Measurements from ENCODE around the gene PCSK1. TPM values are rescaled to one million over a fixed set of nuclear protein-coding genes. Genes with fewer than 3 reads are reported as not detected.

PCSK1 gene
- total RNA-seq, 1 experiment from 2014 or later = 0.41 TPM

GRCh38 chr5:96455789-96456188 is 22.7 kb upstream of the PCSK1 start:
- Histone ChIP-seq H3K4me1 (no peaks in the 10 kb centered on the region), H3K36me3 (ENCODE audit: control insufficient read depth, insufficient read depth, low read length) (no peaks in the 10 kb centered on the region), H3K9me3 (no peaks in the 10 kb centered on the region), H3K4me3 (ENCODE audit: low read depth, low read length) (no peak overlapping the region), H3K27me3 (replicated peaks; ENCODE audit: control insufficient read depth, insufficient read depth, low read length) (no peaks in the 10 kb centered on the region)
- no peak overlapping the region for H3K27ac Mint-ChIP-seq (ENCODE audit: unreplicated experiment)
- CTCF ChIA-PET = no interaction called here
- no peak for TF ChIP-seq CTCF (IDR thresholded peaks at IDR 0.05; ENCODE audit: insufficient read depth in 1 of 2, low read depth in 1 of 2, low read length in 1 of 2, severe bottlenecking in 1 of 2, unreplicated experiment in 1 of 2)
- H3K9me3 Mint-ChIP-seq (ENCODE audit: unreplicated experiment) = no peaks in the 10 kb centered on the region
- no peak for DNase-seq
- POLR2A ChIA-PET = no interaction called here
- H3K36me3 Mint-ChIP-seq (ENCODE audit: insufficient read depth, unreplicated experiment) = no peaks in the 10 kb centered on the region
- no peaks in the 10 kb centered on the region for H3K4me1 Mint-ChIP-seq (ENCODE audit: low read depth, unreplicated experiment)
- intact Hi-C loops (cut with micrococcal nuclease; ENCODE audit: unreplicated experiment) = no loop called here
- no peak overlapping the region for H3K4me3 Mint-ChIP-seq (ENCODE audit: unreplicated experiment)
- BruUV-seq (replicated peaks) = no TSS peak
- H3K27me3 Mint-ChIP-seq (ENCODE audit: insufficient read depth, unreplicated experiment) = peaks cover 7% of the 10 kb centered on the region

DNA sequence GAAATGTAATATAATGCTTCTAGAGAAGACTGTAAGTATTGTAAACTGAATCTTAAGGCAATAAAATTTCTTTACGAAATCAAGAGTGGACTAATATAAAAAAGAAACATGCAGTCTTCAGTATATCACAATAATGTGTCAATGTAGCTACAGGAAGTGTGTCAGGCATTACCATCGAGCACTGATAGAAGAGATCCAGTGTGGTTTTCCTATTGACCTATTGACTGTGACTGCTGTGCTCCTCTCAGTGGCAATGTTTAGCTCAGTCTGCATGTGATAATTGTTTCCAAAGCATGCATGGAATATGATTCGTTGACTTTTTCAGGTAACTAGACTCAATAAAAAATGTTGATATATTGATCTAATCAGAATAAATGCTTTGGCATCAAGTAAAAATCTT is 20.3 kb upstream of the PCSK1 start:
- DNase-seq = no peak
- ChIA-PET CTCF (no interaction called here), POLR2A (no interaction called here)
- Histone ChIP-seq H3K36me3 (ENCODE audit: control insufficient read depth, insufficient read depth, low read length) (no peaks in the 10 kb centered on the region), H3K9me3 (no peaks in the 10 kb centered on the region), H3K4me3 (ENCODE audit: low read depth, low read length) (no peak overlapping the region), H3K4me1 (no peaks in the 10 kb centered on the region), H3K27me3 (replicated peaks; ENCODE audit: control insufficient read depth, insufficient read depth, low read length) (no peaks in the 10 kb centered on the region)
- no peak for TF ChIP-seq CTCF (IDR thresholded peaks at IDR 0.05; ENCODE audit: insufficient read depth in 1 of 2, low read depth in 1 of 2, low read length in 1 of 2, severe bottlenecking in 1 of 2, unreplicated experiment in 1 of 2)
- Mint-ChIP-seq H3K36me3 (ENCODE audit: insufficient read depth, unreplicated experiment) (no peaks in the 10 kb centered on the region), H3K27ac (ENCODE audit: unreplicated experiment) (no peak overlapping the region), H3K4me3 (ENCODE audit: unreplicated experiment) (no peak overlapping the region), H3K4me1 (ENCODE audit: low read depth, unreplicated experiment) (no peaks in the 10 kb centered on the region), H3K9me3 (ENCODE audit: unreplicated experiment) (no peaks in the 10 kb centered on the region), H3K27me3 (ENCODE audit: insufficient read depth, unreplicated experiment) (peaks cover 4% of the 10 kb centered on the region)
- no TSS peak for BruUV-seq (replicated peaks)
- intact Hi-C loops (cut with micrococcal nuclease; ENCODE audit: unreplicated experiment) = no loop called here

DNA sequence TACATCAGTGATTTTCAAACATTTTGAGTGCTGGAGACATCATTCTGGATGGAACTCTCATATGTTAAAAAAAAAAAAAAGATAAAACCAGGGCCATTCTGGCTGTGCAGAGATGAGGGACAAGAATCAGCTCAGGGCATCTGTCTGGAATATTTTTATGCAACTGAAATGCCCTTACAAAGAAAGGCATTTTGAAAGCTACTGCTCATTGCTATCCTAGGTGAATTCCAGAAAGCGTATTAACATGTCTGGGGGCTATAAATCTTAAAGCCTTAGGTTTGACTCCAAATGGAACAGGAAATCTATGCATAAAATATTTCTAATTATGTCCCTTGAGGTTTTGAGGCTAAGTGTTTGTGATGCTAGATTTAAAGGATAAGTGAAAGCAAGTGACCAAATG is 14.9 kb upstream of the PCSK1 start:
- no peak overlapping the region for H3K4me3 ChIP-seq (ENCODE audit: low read depth, low read length)
- H3K36me3 Mint-ChIP-seq (ENCODE audit: insufficient read depth, unreplicated experiment) = no peaks in the 10 kb centered on the region
- H3K27me3 ChIP-seq (replicated peaks; ENCODE audit: control insufficient read depth, insufficient read depth, low read length) = peaks cover 2% of the 10 kb centered on the region; the same call in 1 of the 2 replicates
- H3K4me1 ChIP-seq = no peaks in the 10 kb centered on the region
- no peaks in the 10 kb centered on the region for H3K4me1 Mint-ChIP-seq (ENCODE audit: low read depth, unreplicated experiment)
- CTCF ChIA-PET = no interaction called here
- no peaks in the 10 kb centered on the region for H3K36me3 ChIP-seq (ENCODE audit: control insufficient read depth, insufficient read depth, low read length)
- peaks cover 7% of the 10 kb centered on the region for H3K27me3 Mint-ChIP-seq (ENCODE audit: insufficient read depth, unreplicated experiment)
- intact Hi-C loops (cut with micrococcal nuclease; ENCODE audit: unreplicated experiment) = no loop called here
- POLR2A ChIA-PET = interaction anchor here (0.7 kb wide), 1 partner anchor 16 kb away, joined by 4 read pairs; no protein-coding TSS in a partner anchor
- no peak for DNase-seq
- no peaks in the 10 kb centered on the region for H3K9me3 ChIP-seq
- BruUV-seq (replicated peaks) = no TSS peak
- TF ChIP-seq CTCF (IDR thresholded peaks at IDR 0.05; ENCODE audit: insufficient read depth in 1 of 2, low read depth in 1 of 2, low read length in 1 of 2, severe bottlenecking in 1 of 2, unreplicated experiment in 1 of 2) = no peak
- no peaks in the 10 kb centered on the region for H3K9me3 Mint-ChIP-seq (ENCODE audit: unreplicated experiment)
- H3K4me3 Mint-ChIP-seq (ENCODE audit: unreplicated experiment) = no peak overlapping the region
- no peak overlapping the region for H3K27ac Mint-ChIP-seq (ENCODE audit: unreplicated experiment)
